SK-N-SH treated with all-trans-retinoic acid at 6 μM for 48 hours (cell line): ENCODE data around the gene EBF3.

Experiments used
- ESRRG ChIP-seq: fragments of 250-450 bp; sonication (Bioruptor Pico); IDR thresholded peaks from 2 replicates; pipeline ENCODE4 v1.6.1; 2021; ENCODE audit warnings: mild to moderate bottlenecking
- PATZ1 ChIP-seq: fragments of 250-450 bp; sonication (Bioruptor Pico); IDR thresholded peaks from 2 replicates; pipeline ENCODE4 v1.8.0; 2020; ENCODE audit warnings: mild to moderate bottlenecking, moderate library complexity, borderline replicate concordance
- ZC3H10 ChIP-seq: fragments of 250-450 bp; sonication (Bioruptor Pico); IDR thresholded peaks from 2 replicates; pipeline ENCODE4 v1.5.1; 2021; ENCODE audit warnings: mild to moderate bottlenecking, moderate library complexity
- ZFP30 ChIP-seq: fragments of 450-650 bp; formaldehyde crosslinking; IDR thresholded peaks from 2 replicates; pipeline ENCODE4 v1.5.0; 2022; ENCODE audit warnings: mild to moderate bottlenecking, moderate library complexity
- ZNF70 ChIP-seq: fragments of 450-650 bp; formaldehyde crosslinking; IDR thresholded peaks from 2 replicates; pipeline ENCODE4 v1.5.0; 2020; ENCODE audit warnings: mild to moderate bottlenecking, moderate library complexity
- TF ChIP-seq, protein P1 (sequence below): fragments of 250-450 bp; sonication (Bioruptor Pico); IDR thresholded peaks from 2 replicates; pipeline ENCODE4 v1.5.1; 2021; ENCODE audit warnings: mild to moderate bottlenecking, moderate library complexity

- TF ChIP-seq ZC3H10 (CRISPR knock-in tag) (no peak), ZNF70 (CRISPR knock-in tag) (no peak), ZFP30 (CRISPR knock-in tag) (no peak), PATZ1 (CRISPR knock-in tag) (no peak), ESRRG (CRISPR knock-in tag) (no peak)
- TF ChIP-seq, protein P1, sequence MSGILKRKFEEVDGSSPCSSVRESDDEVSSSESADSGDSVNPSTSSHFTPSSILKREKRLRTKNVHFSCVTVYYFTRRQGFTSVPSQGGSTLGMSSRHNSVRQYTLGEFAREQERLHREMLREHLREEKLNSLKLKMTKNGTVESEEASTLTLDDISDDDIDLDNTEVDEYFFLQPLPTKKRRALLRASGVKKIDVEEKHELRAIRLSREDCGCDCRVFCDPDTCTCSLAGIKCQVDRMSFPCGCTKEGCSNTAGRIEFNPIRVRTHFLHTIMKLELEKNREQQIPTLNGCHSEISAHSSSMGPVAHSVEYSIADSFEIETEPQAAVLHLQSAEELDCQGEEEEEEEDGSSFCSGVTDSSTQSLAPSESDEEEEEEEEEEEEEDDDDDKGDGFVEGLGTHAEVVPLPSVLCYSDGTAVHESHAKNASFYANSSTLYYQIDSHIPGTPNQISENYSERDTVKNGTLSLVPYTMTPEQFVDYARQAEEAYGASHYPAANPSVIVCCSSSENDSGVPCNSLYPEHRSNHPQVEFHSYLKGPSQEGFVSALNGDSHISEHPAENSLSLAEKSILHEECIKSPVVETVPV, result no peak
Observed at GRCh38 chr10:129815898-129816655, 148.0 kb downstream of the EBF3 start.
